NCI-H82 (cell line): ENCODE results near the gene ZDHHC20.
A peak's percentile ranks its signal among the peaks of the same experiment; 100 is the strongest.

Experiments
- DNase-seq: peaks from one replicate; lab custom pipeline; 2025; lab: John Stamatoyannopoulos, UW

ZDHHC20 gene

DNA sequence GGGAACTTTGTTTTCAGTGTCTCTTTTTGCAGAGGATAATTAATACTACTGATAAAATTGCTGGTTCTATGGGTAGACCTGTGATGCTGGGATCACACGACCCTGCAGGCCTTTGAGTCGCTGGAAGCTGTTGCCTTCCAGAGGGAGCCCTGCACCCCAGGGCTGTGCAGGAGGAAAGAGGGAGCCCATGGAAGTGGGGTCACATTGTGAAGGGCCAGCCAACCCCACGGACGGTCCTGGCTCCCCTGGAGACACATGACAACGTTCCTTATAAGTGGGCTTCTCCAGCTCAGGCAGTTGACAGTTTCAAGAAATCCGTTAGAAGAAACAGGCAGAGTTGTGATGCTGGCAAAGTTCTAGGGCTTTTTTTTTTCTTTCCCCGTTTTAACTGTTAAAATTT, 98.0 kb downstream of the ZDHHC20 start:
- DNase-seq = no peak

DNA sequence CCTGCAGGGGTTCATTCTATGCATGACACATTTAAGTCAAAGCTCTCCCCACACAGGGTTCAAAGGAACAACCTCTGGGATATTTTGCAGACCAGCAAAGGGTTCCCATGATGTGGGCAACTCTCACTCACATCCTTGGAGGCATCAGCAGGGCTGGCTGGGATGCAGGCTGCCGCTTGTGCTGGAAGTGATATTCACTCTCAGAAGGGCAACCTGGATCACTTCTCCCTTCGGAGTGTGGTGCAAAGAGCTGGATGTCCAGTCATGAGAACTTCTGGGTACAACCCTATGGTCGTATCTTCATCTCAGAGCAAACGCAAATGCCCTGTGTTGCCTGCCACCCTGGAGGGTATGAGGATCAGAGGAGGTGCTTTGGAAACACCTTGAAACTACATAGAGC, 98.6 kb downstream of the ZDHHC20 start:
- no peak for DNase-seq

DNA sequence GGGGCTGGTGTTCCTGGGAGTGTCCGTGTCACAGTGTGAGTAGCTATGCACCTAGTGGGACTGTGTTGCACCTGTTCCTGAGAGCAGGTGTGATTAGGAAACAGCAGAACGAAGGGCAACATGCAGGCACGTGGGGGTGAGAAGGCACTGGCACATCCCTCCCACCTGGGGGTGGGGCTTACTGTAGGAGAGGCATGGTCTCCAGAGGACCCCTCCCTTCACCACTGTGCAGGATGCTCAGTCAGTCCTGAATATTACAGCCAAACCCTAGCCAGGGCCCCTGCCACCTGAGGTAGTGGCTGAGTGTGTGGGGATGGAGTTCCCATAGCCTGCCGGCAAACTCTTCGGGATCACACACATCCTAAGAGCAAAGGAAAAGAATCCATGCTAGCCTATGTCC, 99.2 kb downstream of the ZDHHC20 start:
- DNase-seq = no peak

DNA sequence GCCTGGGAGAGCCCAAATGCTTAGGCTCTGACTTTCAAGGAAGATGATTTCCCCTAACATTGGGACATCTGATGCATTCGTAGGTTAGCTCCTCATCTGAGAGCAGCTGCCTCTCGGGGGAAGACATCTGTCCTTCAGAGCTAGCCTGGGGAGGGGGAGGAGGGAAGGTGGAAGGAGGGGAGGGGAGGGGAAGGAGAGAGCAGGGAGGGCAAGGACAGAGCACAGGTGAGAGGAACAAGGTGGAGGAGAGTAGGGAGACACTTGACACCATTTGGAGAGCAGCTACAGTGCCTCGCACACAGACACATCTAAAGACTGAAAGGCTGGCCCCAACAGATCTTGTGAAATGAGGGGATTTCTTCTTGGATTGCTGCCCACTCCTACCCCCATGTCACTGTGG, 103.8 kb downstream of the ZDHHC20 start:
- no peak for DNase-seq

DNA sequence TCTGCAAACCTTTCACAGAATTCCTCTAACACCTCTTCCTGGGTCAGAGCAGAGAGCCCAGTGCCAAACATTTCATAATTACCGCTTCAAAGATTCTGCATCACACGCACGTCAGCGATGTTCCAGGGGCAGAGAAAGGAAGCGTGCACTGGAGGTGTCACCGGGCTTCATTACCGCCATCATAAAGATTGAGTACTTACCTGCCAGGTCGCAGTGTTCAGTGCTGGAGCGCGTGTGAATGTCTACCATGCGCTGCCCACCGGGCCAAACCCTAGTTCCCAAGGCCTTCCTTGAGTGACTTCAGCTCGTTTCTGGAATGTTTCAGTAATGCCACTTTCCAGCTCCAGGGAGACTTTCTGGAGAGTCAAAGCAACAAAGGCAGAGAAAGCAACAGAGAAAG, 104.4 kb downstream of the ZDHHC20 start:
- no peak for DNase-seq

DNA sequence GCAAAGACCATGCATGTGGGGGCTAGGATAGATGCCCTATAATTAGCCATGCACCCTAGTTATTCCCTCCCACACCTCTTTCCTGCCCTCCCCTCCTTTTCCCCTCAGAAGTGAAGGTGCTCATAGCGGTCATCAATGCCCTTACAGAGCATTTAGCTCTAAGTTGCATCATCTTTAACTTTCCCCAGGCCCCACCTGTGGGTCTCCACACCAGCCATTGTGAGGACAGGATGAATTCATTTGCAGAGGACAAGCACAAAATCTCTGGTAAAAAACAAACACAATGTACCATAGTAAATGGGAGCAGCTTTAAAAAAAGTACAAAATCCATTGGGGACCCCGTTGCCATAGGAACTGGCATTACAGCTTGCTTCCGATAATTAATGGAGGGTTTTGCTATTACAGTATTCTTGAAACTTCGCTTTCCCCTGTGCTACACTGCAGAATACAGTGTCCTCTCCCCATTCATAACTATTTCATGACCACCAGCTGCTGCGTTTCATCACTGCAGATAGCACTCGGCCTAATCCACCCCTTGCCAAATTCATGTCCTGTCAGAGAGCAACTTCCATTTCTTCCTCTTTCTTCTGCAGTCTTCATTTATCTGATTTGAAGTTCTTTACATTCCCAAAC, 110.5 kb downstream of the ZDHHC20 start:
- no peak for DNase-seq

DNA sequence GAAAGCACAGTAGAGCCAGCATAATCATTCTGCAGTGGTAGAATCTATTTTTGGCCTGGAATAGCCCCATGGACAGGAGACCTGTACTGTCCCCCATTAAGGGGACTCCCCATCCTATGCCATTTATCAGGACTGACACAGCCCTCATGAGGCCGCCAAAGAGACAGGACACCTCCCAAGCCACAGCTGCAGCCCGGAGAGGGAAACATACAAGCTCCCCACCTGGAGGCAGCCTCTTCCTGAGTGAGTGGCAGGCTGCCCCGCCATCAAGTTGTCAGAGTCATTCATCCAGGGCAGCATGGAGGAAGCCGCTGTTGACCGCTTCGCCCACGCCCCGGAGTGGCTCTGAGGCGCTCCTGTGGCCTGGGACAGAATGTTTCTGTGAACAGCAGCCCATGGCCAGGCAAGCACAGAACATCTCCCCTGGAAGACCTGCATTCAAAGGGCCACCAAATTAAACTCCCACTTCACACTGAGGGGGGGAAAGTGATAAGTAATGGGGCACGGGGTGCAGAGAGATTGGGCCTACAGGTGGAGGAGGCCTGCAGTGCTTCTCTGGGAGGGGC, 111.3 kb downstream of the ZDHHC20 start:
- DNase-seq = no peak

DNA sequence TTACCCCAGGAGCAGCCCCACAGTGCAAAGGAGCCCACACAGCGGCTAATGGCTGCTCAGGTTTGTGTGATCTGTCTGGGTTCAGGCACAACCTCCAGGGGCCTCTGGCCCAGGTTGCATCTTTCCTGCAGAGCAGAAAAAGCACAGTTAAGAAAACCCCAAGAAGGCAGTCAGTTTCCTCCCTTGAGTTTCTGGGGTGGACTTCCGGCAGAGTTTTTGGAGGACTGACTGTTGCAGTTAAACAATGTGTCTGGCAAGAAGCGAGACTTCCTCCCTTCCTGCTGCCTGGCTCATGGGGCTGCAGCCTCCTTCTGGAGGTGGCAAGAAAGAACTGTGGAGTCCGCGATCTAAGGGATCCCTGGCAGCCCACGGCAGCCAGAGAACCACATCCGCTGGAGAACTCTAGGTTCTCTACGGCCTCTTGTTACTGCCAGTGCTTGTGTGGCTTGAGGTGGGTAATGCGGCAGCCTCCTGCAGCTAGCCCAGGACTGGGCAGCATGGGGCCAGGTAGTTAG, 114.4 kb downstream of the ZDHHC20 start:
- no peak for DNase-seq

DNA sequence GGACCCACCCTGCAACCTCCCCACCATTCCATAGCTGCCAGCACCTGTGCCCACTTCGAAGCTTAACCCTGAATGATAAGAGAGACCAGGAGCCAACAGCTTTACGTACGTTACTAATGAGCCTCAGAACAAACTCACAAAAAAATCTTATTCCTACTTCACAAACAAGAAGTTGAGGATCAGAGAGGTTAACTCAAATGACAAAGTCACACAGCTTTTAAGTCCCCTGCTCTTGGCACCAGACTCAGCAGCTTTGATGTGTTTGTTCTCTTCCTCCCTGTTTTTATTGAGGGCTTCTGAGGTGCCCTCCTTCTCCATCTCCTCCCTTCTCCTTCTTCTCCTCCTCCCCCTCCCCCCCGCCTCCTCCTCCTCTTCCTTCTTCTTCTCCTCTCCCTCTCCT, 115.4 kb downstream of the ZDHHC20 start:
- no peak for DNase-seq

DNA sequence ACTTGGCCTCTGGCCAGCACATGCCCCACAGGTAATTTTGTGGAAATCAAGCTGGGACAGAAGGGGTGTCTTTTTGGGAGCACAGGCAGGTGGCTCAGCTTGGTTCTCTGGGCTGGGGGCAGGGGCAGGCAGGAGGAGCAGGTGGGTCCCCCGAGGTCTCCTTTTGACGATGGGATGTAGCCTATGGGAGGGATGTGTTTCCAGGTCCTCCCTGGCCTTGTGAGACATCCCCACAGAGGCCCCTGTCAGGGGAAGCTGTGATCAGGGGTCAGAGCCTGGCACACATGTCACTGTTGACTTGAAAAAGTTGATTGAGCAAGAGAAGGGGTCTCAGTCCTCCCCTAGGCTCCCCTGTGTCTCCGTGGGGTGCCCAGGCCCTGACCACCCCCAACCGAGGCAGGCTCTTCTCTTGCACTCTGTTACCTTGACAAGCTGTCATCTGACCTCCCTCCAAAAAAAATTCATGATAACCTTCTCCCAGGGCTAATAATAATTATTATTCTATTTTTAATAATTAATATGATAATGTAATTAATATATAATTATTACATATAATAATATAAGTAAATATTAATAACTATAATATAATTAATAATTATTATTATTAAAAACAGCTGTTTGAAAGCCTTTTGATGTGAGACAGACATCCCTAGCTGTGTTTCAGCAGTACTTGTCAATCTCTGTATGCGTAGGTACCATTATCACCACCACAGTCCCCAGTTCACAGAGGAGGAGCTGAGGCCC, 116.2 kb downstream of the ZDHHC20 start:
- DNase-seq = peak; percentile 8

DNA sequence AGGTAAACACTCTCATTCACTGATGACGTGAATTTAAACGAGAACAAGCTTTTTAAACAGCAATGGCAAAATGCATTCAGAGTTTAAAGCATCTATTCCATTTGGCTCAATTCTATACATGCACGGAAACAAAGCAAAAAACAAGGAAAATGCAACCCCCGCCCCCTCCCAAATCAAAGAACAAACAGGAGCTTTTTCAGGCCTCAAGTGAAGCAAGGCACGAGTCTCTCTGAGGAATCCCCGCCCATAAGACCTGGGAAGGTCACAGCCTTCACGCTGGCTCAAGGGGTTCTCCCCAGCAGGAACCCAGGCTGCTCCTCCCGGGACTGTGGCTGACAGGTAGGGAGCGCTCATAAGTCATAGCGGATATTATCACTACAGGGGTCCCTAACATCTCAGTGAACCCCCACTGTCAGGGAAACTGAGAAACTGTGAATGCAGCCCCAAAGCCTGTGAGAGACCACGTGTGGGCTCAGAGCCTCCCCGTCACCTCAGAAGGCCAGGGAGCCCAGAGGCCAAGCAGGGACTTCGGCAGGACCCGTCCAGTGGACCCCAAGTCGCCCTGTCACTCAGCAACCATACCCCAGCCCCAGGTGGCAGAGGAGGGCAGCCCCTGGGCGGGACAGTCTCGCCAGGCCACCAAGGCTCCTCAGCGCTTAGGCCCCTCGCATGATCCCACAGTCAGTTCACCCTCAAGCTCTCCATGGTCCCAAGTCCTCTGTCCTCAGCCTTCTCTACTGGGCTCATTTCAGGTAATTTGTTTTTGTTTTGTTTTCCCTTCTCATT, 117.3 kb downstream of the ZDHHC20 start:
- no peak for DNase-seq

DNA sequence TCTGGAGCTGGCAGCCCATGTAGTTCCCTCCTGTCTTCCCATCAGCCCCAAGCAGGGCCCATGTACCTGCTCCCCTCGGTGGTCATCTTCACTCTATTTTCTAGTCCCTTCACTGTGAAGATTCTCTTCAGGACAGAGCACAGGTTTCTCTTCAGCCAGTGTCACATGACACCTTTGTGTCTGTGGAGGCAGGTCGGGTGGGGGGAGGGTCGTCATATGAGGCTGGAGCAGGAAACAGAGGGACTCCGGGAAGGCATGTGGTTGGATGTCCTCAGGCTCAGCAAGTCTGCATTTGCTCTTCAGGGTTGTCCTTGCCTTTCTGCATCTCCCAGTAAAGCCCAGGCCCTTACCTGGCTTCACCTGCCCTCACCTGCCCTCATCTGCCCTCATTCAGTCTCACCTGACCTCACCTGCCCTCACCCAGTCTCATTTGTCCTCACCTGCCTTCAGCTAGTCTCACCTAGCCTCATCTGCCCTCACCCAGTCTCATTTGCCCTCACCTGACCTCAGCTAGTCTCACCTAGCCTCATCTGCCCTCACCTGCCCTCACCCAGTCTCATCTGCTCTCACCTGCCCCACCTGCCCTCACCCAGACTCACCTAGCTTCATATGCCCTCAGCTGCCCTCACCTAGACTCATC, 120.3 kb downstream of the ZDHHC20 start:
- no peak for DNase-seq

DNA sequence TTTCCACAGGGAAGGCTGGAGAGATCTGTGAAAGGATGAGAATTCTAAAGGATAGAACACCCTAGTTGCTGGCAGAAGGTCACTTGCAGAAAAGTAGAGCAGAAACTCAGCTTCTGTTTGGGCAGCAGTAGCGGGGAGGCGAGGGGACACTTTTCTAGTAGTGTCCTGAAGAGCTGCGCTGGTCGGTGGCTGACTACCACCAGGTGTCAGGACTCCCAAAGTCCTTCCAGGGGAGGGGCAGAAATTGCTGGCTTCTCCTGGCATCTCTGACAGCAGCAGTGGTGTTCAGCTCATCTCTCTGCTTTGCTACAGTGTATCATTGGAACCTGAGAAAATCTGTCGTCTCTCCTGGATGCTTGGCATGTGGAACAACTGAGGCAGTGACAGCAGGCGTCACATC, 120.9 kb downstream of the ZDHHC20 start:
- peak; percentile 9 for DNase-seq

DNA sequence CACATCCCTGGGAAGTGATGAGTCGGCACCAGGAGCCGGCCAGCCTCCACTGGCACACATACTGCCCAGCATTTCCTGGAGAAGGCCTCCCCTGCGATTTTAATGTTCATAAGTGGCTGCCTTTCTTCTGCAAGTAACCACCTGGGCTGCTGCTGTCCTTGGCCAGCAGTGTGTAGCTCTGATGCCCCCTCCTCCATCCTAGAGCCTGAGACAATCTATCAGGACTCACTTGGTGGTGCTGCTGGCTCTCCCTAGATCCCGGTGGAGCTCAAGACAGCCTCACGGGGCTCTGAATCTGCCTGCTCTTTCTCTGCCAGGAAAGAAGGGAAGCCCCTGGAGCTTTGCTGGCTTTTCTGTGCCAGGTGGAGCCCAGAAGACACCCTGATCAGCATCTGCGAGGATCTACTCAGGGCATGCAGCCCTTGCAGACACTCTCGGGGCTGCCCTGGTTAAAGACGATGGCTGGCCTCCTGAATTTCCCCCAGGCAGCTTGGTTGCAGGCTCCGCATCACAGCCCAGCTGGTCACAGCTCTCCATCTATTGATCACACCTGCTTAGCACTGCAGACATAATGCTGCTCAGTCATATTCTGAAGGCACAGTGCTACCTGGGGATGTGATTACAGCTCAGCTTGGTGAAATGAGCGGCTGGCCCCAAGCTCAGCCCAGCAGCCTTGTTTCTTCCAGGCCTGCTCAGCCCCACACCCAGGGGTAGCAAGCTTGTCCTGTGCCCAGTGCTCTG, 122.3 kb downstream of the ZDHHC20 start:
- DNase-seq = no peak

DNA sequence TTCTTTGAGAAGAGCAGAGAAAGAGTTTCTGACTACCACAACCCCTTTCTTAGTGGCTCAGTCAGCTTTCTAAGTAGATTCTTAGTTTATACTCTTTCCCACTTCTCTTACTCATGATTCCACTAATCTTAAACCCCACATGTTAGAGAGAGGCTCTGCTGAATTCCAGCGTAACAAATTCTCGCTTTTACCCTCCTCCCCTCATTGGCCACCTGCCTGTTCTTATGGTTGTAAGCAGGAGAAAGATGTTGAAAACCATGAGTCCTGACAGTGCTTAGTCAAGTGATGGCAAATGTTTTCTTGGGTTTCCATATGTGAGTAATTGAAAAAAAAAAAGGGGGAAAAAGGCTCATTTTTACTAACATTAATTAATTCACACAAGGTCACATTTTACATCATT, 125.9 kb downstream of the ZDHHC20 start:
- no peak for DNase-seq

DNA sequence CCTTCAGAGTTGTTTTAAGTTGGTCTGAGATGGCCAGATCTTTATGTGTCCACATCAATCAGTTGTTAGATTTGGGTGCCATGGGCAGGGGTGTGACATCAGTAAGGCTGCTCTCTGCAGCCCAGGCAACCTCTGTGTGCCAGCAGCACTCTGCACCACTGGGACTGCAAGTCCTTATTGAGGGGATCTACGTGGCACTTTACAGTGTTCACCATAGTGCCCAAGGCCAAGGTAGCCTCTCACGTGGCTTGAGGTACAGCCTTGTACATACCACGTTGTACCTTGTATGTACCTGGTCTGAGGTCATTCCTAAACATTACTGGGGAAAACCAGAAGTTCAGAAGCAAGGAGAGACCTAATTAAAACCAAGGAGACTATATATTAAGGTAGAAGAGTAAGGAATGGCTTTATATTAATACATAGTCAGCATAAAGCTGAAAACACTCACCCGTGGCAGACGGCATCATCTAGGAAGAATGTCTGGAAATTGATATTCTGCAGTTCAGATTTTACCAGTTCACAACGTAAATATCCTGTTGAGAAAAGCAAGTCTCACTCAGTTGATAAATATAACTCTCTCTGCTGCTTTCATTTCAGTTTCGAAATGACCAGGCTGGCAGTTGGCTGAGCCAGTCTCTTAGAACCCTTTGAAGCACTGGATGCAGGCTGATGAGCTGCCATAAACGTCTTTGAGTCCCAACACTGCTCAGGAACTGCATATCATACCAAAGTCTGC, 128.8 kb downstream of the ZDHHC20 start:
- DNase-seq = no peak

DNA sequence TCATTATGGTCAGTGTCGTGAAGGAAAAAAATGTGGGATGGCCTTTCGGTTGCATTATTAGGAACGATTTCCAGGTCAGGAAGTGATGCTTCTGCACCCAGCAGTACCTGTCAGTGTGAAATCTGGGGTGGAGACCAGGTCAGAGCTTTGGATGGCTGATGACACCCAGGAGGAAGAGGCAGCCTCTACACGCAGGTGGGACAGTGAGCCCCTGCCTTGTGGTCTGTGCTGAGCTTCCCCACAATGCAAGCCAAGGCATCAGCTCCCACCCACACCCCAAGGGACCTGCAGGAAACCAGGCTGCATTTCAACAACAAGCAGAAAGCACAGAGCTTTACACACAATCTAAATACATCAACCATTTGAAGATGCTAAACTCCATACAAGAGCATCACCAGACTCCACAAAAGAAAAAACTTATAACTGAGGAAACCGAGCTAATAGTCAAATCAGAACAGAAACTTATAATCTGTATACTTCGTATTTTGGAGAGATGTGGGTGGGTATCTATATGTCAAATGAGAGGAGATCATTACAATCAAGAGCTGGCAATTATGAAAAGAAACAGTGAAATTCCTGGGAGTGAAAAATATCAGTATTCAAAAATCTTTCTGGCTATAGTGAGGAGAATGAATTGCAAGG, 130.1 kb downstream of the ZDHHC20 start:
- DNase-seq = no peak

DNA sequence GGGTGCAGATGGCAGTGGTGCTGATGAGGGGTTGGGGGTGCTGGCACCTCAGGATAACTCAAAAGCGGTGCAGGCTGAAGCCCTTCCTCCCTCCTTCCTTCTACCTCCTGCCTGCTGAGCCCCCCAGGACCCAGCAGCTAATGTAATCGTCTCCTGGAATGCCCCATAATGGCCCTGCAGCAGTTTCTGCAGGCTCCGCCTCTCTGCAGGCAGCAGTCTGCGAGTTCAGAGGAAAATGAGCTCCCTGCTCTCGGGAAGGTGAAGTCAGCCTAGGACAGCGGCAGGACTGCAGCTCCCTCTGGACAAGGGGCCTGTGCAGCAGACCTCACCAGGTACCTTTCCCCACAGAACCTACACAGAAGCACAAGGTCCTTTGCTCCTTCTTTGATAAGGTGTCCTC, 130.9 kb downstream of the ZDHHC20 start:
- no peak for DNase-seq

DNA sequence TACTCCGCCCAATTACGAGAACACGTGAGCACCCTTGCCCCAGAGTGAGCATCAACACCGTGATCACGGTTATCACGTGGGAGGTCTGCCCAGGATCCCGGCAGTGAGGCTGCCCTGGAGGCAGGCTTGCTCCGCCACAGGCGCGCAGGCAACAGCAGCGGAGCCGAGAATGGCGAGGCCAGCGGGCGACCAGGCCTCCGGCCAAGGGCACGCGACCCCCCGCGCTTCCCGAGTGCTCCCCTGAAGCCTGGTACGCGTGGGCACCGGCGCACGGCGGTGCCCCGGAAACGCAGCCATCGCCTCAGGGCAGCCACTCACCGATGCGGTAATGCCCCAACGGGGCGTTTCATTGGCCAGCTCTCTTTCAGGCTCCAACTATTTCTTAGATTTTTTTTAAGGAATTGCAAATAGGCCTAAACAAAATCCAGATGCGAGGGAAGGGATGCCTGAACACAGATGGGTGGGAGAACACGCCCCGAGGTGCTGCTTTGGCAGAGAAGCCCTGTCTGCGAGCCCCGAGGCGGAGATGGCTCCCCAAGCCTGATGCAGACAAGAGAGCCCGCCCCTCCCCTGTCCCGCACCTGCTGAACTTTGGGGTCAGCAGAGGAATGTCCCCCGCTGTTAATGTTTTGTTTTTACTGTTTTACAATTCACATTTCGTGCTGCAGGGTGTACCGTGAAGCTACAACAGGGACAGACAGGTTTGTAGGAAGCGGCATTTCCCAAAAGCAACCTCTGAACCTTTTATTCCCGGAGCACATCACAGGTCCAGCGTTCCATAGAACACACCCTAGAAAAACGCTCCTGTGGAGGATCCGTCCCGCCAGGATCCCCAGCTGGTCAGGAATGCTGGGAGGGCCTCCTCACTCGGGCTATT, 132.7 kb downstream of the ZDHHC20 start:
- DNase-seq = no peak
